ENCODE data around the gene DYNLT2.
A peak's percentile ranks its signal among the peaks of the same experiment; 100 is the strongest.

Gene DYNLT2

DNA sequence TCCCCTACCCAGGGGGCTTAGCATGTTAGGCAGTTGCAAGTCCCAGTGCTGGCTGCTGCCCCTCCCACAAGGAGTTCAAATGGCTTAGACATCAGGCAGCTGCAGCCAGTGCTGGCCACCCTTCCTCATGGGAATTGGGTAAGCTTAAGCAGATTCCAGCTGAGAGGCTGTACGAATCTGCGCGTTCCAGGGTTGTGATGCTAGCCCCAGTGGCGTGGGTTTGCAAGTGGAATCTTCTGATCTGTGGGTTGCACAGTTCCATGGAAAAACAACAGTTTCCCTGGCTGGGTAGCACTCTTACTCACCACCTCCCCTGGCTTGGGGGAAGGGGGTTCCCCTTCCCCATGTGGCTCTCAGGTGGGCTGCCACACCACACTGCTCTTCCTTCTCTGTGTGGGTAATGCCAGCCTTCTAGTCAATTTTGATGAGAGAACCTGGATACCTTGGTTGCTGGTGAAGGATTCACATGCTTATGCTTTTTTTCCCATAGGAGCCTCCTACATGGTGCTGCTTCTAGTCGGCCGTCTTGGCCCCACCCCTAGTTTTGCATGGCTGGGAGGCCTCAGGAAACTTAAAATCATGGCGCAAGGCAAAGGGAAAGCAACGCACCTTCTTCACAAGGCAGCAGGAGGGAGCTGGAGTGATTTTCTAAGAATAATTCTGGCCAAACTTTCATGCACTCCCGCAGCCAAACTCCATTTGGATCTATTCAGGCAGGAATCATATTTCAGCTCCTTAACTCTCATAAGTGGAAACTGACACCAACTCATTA is 13.0 kb downstream of the DYNLT2 start:
- no peak for DNase-seq (ENCODE audit: low spot score in 2 of 2)
- Mint-ChIP-seq H3K9me3 (no peaks in the 10 kb centered on the region), H3K4me3 (no peak overlapping the region), H3K27ac (no peak overlapping the region), H3K4me1 (no peaks in the 10 kb centered on the region), H3K36me3 (peaks cover 1% of the 10 kb centered on the region), H3K27me3 (peaks cover 6% of the 10 kb centered on the region)
- ATAC-seq (ENCODE audit: low read depth) = no peak

DNA sequence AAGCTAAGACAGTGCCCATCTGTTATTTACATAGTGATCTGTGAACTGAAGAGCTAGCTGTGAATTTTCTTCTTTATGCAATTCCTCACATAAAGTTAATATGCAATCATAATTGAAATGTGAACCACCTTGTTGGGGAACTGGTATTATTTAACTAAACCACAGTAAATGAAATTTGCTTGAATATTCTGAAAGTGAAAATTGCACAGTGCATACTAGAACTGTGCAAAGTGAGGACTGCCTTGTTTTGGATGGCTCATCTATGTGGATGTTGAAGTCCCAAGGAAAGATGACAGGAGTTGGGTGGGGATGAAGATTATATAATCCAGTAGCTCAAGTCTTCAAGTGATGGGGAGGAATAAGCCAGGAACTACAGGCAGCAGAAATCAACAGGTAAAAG is 21.4 kb downstream of the DYNLT2 start:
- Mint-ChIP-seq H3K4me1 (no peaks in the 10 kb centered on the region), H3K27ac (no peak overlapping the region), H3K9me3 (no peaks in the 10 kb centered on the region)

GRCh38 chr6:169726963-169727362 is 24.4 kb downstream of the DYNLT2 start:
- H3K27me3 Mint-ChIP-seq = no peaks in the 10 kb centered on the region
- DNase-seq (ENCODE audit: low spot score in 2 of 2) (no peak), ATAC-seq (ENCODE audit: low read depth) (no peak)
- no peak overlapping the region for H3K4me3 Mint-ChIP-seq
- H3K27ac Mint-ChIP-seq = no peak overlapping the region
- peaks cover 6% of the 10 kb centered on the region for H3K4me1 Mint-ChIP-seq
- no peaks in the 10 kb centered on the region for H3K36me3 Mint-ChIP-seq
- H3K9me3 Mint-ChIP-seq = no peaks in the 10 kb centered on the region

More for the DNA sequence above, 21.4 kb downstream of the DYNLT2 start:
- H3K27me3 Mint-ChIP-seq = no peaks in the 10 kb centered on the region
- no peak overlapping the region for H3K4me3 Mint-ChIP-seq
- H3K36me3 Mint-ChIP-seq = no peaks in the 10 kb centered on the region
- ATAC-seq (ENCODE audit: low read depth) (no peak), DNase-seq (ENCODE audit: low spot score in 2 of 2) (no peak)

- no peak for ATAC-seq (ENCODE audit: low read depth)
- Mint-ChIP-seq H3K27ac (peak overlapping the region; percentile 73), H3K9me3 (no peaks in the 10 kb centered on the region)
These were observed 25.3 kb downstream of the DYNLT2 start for GRCh38 chr6:169726049-169726400.

DNA sequence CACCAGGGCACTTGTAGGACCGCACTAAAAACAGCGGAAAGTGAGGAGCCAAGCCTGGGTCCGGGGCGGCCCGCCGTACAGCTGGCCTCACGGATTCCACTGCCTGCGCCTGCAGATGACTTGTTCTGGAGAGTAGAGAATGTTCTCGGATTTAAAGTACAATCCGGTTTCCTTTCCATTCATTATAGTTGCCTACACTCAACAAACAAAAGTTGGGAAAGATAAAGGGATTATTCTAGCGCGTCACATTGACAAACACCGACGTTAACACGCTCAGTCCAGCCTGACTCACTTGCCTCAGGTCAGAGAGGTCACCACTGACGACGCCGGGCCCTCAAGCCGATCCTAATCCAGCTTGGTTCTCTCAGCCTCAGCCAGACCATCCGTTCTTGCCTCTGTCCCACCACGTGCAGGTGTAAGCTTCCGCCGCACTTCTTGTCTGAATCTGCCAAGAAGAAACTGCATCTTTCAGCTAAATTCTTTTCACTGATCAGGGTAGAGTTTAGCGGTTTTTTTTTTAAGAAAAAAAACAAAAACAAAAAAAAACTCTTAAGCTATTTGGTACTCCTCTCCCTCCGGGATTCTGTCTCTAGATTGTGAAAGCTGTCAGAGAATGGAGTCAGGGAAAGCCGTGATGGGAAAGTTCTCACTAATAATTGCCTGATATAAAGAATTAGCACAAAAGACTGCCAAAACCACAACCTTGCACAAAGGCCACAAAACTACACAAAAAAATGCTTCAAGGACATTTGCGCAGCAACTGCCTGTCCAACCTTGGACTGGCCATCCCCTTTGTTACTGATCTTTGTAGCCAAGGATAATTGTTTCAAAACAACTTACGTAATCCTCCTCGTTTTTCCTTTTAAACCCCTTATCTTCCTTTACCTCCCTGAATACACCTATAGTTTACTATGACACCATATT is 26.0 kb downstream of the DYNLT2 start:
- H3K27ac Mint-ChIP-seq = peak overlapping the region; percentile 73
- H3K9me3 Mint-ChIP-seq = no peaks in the 10 kb centered on the region
- H3K27me3 Mint-ChIP-seq = no peaks in the 10 kb centered on the region
- peaks cover 10% of the 10 kb centered on the region for H3K4me1 Mint-ChIP-seq
- no peaks in the 10 kb centered on the region for H3K36me3 Mint-ChIP-seq
- DNase-seq (ENCODE audit: low spot score in 2 of 2) (no peak), ATAC-seq (ENCODE audit: low read depth) (no peak)
- H3K4me3 Mint-ChIP-seq = peak overlapping the region; percentile 80

More at GRCh38 chr6:169726049-169726400, 25.3 kb downstream of the DYNLT2 start:
- H3K36me3 Mint-ChIP-seq = no peaks in the 10 kb centered on the region
- peak overlapping the region; percentile 80 for H3K4me3 Mint-ChIP-seq
- no peaks in the 10 kb centered on the region for H3K27me3 Mint-ChIP-seq
- H3K4me1 Mint-ChIP-seq = peaks cover 10% of the 10 kb centered on the region
- DNase-seq (ENCODE audit: low spot score in 2 of 2) = no peak

DNA sequence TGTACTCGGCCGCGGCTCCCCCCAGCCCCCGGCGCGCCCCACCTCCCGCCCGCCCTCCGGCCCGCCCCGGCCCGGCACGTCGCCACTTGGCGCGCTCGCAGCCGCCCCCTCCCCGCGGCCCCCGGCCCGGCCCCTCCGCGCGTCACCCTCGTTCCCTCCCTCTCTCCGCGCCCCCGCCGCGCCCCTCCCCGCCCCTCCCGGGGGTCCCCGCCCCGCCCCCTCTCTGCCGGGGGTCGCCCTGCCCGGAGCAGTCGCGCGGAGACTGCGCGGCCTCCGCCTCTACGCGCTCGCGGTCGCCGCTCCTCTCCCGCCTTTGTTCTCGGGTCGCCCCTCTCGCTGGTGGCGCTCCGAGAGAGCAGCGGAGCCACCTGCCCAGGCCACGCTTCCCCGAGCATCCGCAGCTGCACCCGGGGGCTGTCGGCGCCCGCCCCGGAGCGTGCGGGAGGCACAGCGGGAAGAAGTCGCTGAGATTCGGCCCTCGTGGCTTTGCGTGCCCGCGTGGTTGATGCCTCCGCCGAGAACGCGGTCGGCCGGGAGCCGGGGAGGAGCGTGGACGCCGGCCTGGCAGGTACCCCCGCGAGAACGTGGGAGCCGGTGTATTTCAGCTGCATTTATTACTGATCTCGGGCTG is 26.8 kb downstream of the DYNLT2 start, which contains the start of gene PHF10:
Gene PHF10, minus strand, starts transcription at position 7 of the 631 bp plus-strand sequence. CDS start 569 bp downstream, outside the sequence.
- Mint-ChIP-seq H3K9me3 (no peaks in the 10 kb centered on the region), H3K4me3 (peak within 1 kb of the TSS; percentile 99), H3K36me3 (no peaks in the 10 kb centered on the region), H3K27ac (peak within 1 kb of the TSS; percentile 94), H3K27me3 (no peaks in the 10 kb centered on the region), H3K4me1 (peaks cover 10% of the 10 kb centered on the region)
- ATAC-seq (ENCODE audit: low read depth) (peak; percentile 51), DNase-seq (ENCODE audit: low spot score in 2 of 2) (peak; percentile 51 to 68)

DNA sequence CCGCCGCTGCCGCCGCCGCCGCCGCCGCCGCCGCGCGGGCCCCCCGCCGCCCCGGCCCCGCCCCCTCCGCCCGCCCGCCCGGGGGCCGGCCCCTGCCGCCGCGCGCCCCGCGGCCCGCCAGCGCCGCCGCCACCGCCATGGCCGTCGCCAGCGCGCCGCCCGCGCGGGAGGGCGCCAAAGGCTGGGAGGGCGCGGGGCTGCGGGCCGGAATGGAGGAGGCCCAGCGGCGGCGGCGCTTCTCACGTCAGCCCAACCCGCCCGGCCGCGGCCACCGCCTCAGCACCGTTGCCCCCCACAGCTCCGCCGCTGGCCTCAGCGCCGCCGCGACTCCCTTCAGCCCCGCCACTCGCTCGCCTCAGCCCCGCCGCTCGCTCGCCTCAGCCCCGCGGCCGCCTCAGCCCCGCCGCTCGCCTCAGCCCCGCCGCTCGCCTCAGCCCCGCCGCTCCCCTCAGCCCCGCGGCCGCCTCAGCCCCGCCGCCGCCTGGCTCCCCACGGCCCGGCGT is 27.3 kb downstream of the DYNLT2 start:
- DNase-seq (ENCODE audit: low spot score in 2 of 2) (peak; percentile 38 to 55), ATAC-seq (ENCODE audit: low read depth) (peak; percentile 49)
- H3K36me3 Mint-ChIP-seq = no peaks in the 10 kb centered on the region
- no peaks in the 10 kb centered on the region for H3K27me3 Mint-ChIP-seq
- no peaks in the 10 kb centered on the region for H3K9me3 Mint-ChIP-seq
- peaks cover 10% of the 10 kb centered on the region for H3K4me1 Mint-ChIP-seq
- peak overlapping the region; percentile 65 for H3K4me3 Mint-ChIP-seq
- no peak overlapping the region for H3K27ac Mint-ChIP-seq

DNA sequence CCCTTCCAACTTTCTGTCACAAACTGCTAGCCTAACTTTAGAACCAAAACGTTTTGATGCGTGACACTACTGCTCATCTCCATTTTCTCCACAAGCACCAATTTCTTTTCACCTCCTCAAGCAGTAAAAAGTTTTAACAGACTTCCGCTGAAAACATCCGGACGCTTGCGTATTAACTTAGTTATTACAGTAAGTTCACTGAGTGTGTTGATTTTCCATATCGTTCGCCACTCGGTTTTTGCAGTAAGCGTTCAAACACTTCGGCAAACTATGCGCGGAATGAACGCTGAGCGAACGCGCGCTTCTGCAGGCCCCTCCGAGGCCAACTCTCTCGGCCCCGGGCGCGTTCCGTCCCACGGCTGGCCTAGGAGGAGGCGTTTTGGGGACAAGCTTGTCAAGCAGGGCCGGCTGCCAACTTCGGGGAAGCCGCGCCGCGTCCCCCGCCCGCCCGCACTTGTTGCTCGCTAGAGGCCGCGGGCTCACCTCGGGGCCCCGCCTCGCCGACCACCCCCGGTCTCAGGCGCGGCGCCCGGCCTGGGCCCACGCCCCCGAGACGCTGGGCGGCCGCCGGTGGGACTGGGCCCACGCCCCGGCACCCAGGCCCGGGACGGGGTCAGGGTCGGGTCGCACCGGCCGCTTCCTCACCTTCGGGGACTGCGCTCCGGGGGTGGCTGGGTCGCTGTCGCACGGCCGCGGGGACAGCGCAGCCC is 28.0 kb downstream of the DYNLT2 start:
- H3K4me1 Mint-ChIP-seq = peaks cover 10% of the 10 kb centered on the region
- H3K9me3 Mint-ChIP-seq = no peaks in the 10 kb centered on the region
- no peaks in the 10 kb centered on the region for H3K27me3 Mint-ChIP-seq
- ATAC-seq (ENCODE audit: low read depth) (peak; percentile 49), DNase-seq (ENCODE audit: low spot score in 2 of 2) (peak; percentile 60 to 75)
- peak overlapping the region; percentile 94 for H3K27ac Mint-ChIP-seq
- peak overlapping the region; percentile 99 for H3K4me3 Mint-ChIP-seq
- H3K36me3 Mint-ChIP-seq = no peaks in the 10 kb centered on the region

GRCh38 chr6:169722362-169723199 is 28.8 kb downstream of the DYNLT2 start:
- Mint-ChIP-seq H3K4me1 (peaks cover 10% of the 10 kb centered on the region), H3K9me3 (no peaks in the 10 kb centered on the region), H3K4me3 (peak overlapping the region; percentile 99), H3K36me3 (peaks cover 1% of the 10 kb centered on the region), H3K27me3 (no peaks in the 10 kb centered on the region), H3K27ac (peak overlapping the region; percentile 94)
- ATAC-seq (ENCODE audit: low read depth) (peak; percentile 4), DNase-seq (ENCODE audit: low spot score in 2 of 2) (peak in 1 of 2 donors; percentile 20)

- Mint-ChIP-seq H3K27ac (no peak overlapping the region), H3K4me1 (peaks cover 10% of the 10 kb centered on the region), H3K4me3 (no peak overlapping the region), H3K36me3 (peaks cover 6% of the 10 kb centered on the region), H3K9me3 (no peaks in the 10 kb centered on the region), H3K27me3 (no peaks in the 10 kb centered on the region)
- DNase-seq (ENCODE audit: low spot score in 2 of 2) (no peak), ATAC-seq (ENCODE audit: low read depth) (no peak)
These were observed 31.0 kb downstream of the DYNLT2 start for GRCh38 chr6:169720207-169720855.

DNA sequence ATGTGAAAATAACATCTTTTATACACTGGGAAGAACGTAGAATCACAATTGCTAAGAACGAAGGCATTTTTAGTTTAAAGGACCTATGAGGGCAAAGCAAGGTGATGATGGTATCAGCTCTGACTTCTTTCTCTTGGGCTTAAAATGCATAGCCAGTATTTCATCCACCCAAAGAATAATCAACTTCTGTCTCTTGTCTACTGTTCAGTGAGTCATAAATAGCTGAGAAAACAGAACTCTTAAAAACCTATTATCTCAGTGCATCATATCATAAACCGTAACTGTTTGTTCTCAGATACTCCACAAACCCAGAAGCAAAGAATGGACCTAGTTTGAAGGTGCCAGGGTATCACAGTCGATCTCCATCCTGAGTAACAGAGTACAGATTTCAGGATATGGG is 32.3 kb downstream of the DYNLT2 start:
- no peaks in the 10 kb centered on the region for H3K27me3 Mint-ChIP-seq
- ATAC-seq (ENCODE audit: low read depth) (no peak), DNase-seq (ENCODE audit: low spot score in 2 of 2) (no peak)
- no peak overlapping the region for H3K27ac Mint-ChIP-seq
- no peak overlapping the region for H3K4me3 Mint-ChIP-seq
- peaks cover 6% of the 10 kb centered on the region for H3K36me3 Mint-ChIP-seq
- no peaks in the 10 kb centered on the region for H3K9me3 Mint-ChIP-seq
- H3K4me1 Mint-ChIP-seq = peaks cover 10% of the 10 kb centered on the region

- Mint-ChIP-seq H3K27ac (no peak overlapping the region), H3K4me1 (no peaks in the 10 kb centered on the region), H3K27me3 (no peaks in the 10 kb centered on the region), H3K4me3 (no peak overlapping the region), H3K36me3 (peaks cover 9% of the 10 kb centered on the region), H3K9me3 (no peaks in the 10 kb centered on the region)
- DNase-seq (ENCODE audit: low spot score in 2 of 2) = no peak
- no peak for ATAC-seq (ENCODE audit: low read depth)
These were observed 36.8 kb downstream of the DYNLT2 start for GRCh38 chr6:169714595-169714994.
